ENCODE results near the gene PF4V1.

DNA sequence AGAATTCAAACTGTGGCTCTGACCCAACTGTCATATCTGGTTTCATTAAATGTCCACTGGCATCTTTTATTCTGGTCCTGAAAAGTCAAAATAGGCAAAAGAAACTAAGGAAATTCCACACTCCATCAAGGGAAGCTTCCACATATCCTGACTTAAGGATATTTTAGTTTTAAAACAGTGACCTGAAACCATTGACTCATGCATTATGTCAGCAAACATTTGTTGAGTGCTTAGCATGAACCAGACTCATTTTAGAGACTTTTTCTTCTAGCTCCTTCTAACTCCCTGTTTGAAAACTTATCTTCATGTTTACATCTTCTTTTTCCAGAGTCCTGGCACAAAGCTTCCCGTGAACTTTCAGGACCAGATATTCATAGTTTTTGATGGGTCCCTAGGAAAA is 9.2 kb downstream of the PF4V1 start:
- TF ChIP-seq ZNF160 (CRISPR knock-in tag; IDR thresholded peaks at IDR 0.05), result no peak
- TF ChIP-seq, protein P1, sequence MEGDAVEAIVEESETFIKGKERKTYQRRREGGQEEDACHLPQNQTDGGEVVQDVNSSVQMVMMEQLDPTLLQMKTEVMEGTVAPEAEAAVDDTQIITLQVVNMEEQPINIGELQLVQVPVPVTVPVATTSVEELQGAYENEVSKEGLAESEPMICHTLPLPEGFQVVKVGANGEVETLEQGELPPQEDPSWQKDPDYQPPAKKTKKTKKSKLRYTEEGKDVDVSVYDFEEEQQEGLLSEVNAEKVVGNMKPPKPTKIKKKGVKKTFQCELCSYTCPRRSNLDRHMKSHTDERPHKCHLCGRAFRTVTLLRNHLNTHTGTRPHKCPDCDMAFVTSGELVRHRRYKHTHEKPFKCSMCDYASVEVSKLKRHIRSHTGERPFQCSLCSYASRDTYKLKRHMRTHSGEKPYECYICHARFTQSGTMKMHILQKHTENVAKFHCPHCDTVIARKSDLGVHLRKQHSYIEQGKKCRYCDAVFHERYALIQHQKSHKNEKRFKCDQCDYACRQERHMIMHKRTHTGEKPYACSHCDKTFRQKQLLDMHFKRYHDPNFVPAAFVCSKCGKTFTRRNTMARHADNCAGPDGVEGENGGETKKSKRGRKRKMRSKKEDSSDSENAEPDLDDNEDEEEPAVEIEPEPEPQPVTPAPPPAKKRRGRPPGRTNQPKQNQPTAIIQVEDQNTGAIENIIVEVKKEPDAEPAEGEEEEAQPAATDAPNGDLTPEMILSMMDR (CRISPR knock-in tag; IDR thresholded peaks at IDR 0.05), result no peak
